Fibroblast of mammary gland (primary cell): Measurements from ENCODE around the gene PDLIM7.

Experiments used
- DNase-seq: peaks from one replicate; pipeline ENCODE4 v3.0.0-alpha.2; 2010; ENCODE audit warnings: low read depth
- H3K4me3 ChIP-seq: 2 replicates; pipeline ENCODE4 v1.5.1; 2011; ENCODE audit warnings: low read depth, mild to moderate bottlenecking, low read length, moderate library complexity; ENCODE audit not compliant: control insufficient read depth
- TF ChIP-seq, protein P1 (sequence below): conservative IDR thresholded peaks from 2 replicates; pipeline ENCODE4 v1.5.1; 2011; ENCODE audit warnings: low read depth, low read length, inconsistent platforms; ENCODE audit not compliant: control insufficient read depth, insufficient read depth

Gene PDLIM7

DNA sequence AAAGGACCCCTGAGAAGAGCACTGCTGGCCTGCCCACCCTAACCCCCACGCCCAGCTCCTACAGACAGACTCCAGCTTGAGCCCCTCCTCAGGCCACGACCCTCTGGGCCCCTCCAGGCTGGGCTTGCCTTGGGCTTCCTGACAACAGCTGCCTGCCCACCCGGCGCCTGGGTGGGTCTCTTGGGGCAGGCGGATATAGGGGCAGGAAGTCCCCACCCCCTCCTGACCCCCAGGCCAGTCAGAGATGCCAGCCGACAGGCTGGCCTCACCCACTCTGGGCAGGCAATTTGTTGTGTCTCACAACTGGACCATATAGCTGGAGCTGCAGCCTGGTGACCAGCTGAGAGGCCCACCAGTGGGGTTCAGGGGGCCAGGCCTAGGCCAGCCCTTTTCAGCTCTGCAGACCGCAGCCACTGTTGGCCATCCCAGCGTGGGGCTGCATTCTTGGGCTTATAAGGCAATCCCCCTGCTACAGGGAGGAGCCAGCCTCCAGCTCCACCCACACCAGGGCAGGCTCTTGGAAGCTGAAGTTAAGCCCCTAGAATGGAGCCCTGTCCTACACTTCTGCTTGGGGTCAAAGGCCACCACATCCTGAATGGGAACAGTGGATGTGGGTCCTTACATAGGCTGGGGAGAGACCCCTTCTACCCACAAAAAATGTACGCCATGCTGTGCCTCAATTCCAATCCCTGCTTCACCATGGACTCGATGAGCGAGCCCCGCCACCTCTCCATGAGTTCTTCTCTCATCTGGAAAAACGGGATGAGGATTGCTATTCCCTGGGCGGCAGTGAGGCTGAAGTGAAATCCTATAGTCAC is 2.0 kb downstream of the PDLIM7 start:
- DNase-seq, result peak; percentile 84
- TF ChIP-seq, protein P1, sequence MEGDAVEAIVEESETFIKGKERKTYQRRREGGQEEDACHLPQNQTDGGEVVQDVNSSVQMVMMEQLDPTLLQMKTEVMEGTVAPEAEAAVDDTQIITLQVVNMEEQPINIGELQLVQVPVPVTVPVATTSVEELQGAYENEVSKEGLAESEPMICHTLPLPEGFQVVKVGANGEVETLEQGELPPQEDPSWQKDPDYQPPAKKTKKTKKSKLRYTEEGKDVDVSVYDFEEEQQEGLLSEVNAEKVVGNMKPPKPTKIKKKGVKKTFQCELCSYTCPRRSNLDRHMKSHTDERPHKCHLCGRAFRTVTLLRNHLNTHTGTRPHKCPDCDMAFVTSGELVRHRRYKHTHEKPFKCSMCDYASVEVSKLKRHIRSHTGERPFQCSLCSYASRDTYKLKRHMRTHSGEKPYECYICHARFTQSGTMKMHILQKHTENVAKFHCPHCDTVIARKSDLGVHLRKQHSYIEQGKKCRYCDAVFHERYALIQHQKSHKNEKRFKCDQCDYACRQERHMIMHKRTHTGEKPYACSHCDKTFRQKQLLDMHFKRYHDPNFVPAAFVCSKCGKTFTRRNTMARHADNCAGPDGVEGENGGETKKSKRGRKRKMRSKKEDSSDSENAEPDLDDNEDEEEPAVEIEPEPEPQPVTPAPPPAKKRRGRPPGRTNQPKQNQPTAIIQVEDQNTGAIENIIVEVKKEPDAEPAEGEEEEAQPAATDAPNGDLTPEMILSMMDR, result no peak
- peak overlapping the region; percentile 77 for H3K4me3 ChIP-seq

DNA sequence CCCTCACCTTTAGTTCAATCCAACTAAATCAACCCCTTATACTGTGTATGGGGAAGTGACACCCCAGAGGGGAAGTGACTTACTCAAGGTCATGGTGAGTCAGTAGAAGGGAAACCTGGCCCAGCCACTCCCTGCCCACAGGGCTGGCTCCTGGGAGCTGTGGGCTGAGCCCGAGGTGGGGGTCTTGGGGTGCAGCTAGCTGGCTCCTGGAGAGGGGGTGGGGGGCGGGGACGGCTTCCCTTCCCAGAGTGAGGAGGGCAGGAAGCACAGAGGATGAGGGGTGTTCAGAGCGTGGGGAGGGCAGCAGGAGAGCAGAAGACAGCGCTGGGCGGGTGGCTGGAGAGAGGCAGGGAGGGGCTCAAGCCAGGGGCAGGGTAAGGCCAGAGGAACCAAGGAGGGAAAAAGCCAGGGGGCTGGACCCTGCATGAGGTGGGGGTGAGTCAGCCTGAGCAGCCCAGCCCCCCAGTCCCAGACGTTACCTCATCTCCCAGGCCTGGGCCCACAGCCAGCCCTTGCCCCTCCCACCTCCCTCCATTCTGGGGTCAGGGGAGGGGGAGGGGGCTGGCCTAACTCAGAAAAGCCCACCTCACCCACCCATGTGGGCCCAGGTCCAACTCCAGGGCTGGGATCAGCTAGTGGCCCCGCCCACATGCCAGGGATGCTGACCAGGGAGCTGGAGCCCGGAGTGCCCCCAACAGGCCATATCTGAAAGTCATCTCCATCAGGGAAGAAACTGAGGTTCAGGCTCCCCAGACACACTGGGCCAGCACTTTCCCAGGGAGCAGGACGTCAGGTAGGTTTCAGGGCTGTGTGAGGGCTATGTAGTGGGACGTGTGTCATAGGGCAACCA is 2.8 kb downstream of the PDLIM7 start:
- peak overlapping the region; percentile 77 for H3K4me3 ChIP-seq
- DNase-seq, result peak; percentile 93

GRCh38 chr5:177493795-177494345 is 3.5 kb downstream of the PDLIM7 start:
- no peak for DNase-seq
- TF ChIP-seq, protein P1, result no peak
- H3K4me3 ChIP-seq, result peak overlapping the region; percentile 20

More for the DNA sequence above, 2.8 kb downstream of the PDLIM7 start:
- TF ChIP-seq, protein P1, result peak; percentile 42

GRCh38 chr5:177492841-177493240 is 4.6 kb downstream of the PDLIM7 start:
- DNase-seq, result no peak
- TF ChIP-seq, protein P1, result no peak
- H3K4me3 ChIP-seq, result no peak overlapping the region

GRCh38 chr5:177491983-177492746 is 5.2 kb downstream of the PDLIM7 start:
- TF ChIP-seq, protein P1, result no peak
- DNase-seq, result no peak
- no peak overlapping the region for H3K4me3 ChIP-seq

- TF ChIP-seq, protein P1, result peak; percentile 31
- H3K4me3 ChIP-seq, result no peak overlapping the region
- DNase-seq, result peak; percentile 37
Measured at GRCh38 chr5:177491429-177491945, 5.9 kb downstream of the PDLIM7 start.
